HCT116 (cell line): ENCODE results near the gene CFAP46. TPM values are rescaled to one million over a fixed set of nuclear protein-coding genes. Genes with fewer than 3 reads are reported as not detected.

Experiments
- ATAC-seq: fragments of 200-7000 bp; cut with Tn5 transposase; 2 replicates; pipeline ENCODE4 v1.9.1; 2020; ENCODE audit warnings: mild to moderate bottlenecking, moderate library complexity
- BruUV-seq: library from RNA; stranded (reverse); fragments of 400-500 nt; replicated peaks from 2 replicates; lab custom pipeline; 2021; lab: Mats Ljungman, UMichigan
- CTCF ChIA-PET: fragments of 300-600 bp; sonication (Branson Sonifier 250); formaldehyde crosslinking; loops from one replicate; lab custom pipeline; 2021; ENCODE audit warnings: antibody characterized with exemption; lab: Charles Lee
- POLR2A ChIA-PET: fragments of 300-600, 350-600 bp; sonication (Branson Sonifier 250); formaldehyde crosslinking; loops from one replicate; lab custom pipeline; 2021; ENCODE audit warnings: antibody characterized with exemption; lab: Charles Lee
- RAD21 ChIA-PET, 2 experiments: fragments of 300-600 bp; sonication (Branson Sonifier 250); formaldehyde crosslinking; loops; one replicate each; lab custom pipeline; 2023; ENCODE audit warnings: low total read pairs in 2 of 2; ENCODE audit not compliant: uncharacterized antibody in 2 of 2, unreplicated experiment in 2 of 2, low non-redundant PET in 1 of 2; lab: Charles Lee
- DNase-seq: peaks from one replicate; pipeline ENCODE4 v3.0.0-alpha.2; 2010; ENCODE audit warnings: low read depth, low spot score
- H2AFZ ChIP-seq: fragments of 200-600 bp; shearing (Covaris generic), sonication (generic); 2 replicates; pipeline ENCODE4 v1.6.1; 2017; ENCODE audit warnings: low read depth, mixed run types, mixed read lengths, antibody characterized with exemption, low read length; ENCODE audit not compliant: poor library complexity, severe bottlenecking
- H3K27ac ChIP-seq: 2 replicates; pipeline ENCODE4 v1.5.1; 2012; ENCODE audit warnings: low read depth, low read length
- H3K27me3 ChIP-seq: fragments of 200-600 bp; sonication (generic); 2 replicates; pipeline ENCODE4 v1.6.1; 2016; ENCODE audit warnings: mixed run types, low read length, mixed read lengths; ENCODE audit not compliant: insufficient read depth
- H3K36me3 ChIP-seq, 2 experiments: fragments of 200-500 bp in 1 of 2; fragments of 200-600 bp in 1 of 2; sonication (Bioruptor generic) in 1 of 2; sonication (generic) in 1 of 2; 2 replicates each; pipeline versions ENCODE4 v1.5.1 to v1.6.1; 2014 to 2016; ENCODE audit warnings: low read length in 2 of 2, inconsistent platforms in 1 of 2, mixed read lengths in 1 of 2, mixed run types in 1 of 2; ENCODE audit not compliant: insufficient read depth in 2 of 2, control insufficient read depth in 1 of 2
- H3K4me1 ChIP-seq, 2 experiments: fragments of 200-600 bp in 1 of 2; sonication (generic) in 1 of 2; 2 replicates each; pipeline versions ENCODE4 v1.5.1 to v1.6.1; 2012 to 2017; ENCODE audit warnings: low read length in 2 of 2, inconsistent platforms in 1 of 2, mild to moderate bottlenecking in 1 of 2, mixed read lengths in 1 of 2, mixed run types in 1 of 2, moderate library complexity in 1 of 2; ENCODE audit not compliant: insufficient read depth in 2 of 2, control insufficient read depth in 1 of 2
- H3K4me2 ChIP-seq: fragments of 200-600 bp; sonication (generic); 2 replicates; pipeline ENCODE4 v1.6.1; 2017; ENCODE audit warnings: mixed run types, low read length, mixed read lengths
- H3K4me3 ChIP-seq, 2 experiments: fragments of 200-600 bp in 1 of 2; sonication (generic) in 1 of 2; replicated peaks in 1 of 2; 2 replicates each; pipeline ENCODE4 v1.5.1; 2011 to 2016; ENCODE audit warnings: low read length in 2 of 2, control low read depth in 1 of 2, low read depth in 1 of 2, mild to moderate bottlenecking in 1 of 2, mixed read lengths in 1 of 2, mixed run types in 1 of 2
- H3K79me2 ChIP-seq: fragments of 200-600 bp; sonication (generic); 2 replicates; pipeline ENCODE4 v1.6.1; 2017; ENCODE audit warnings: mild to moderate bottlenecking, mixed run types, low read length, moderate library complexity, mixed read lengths; ENCODE audit not compliant: insufficient read depth
- H3K9ac ChIP-seq: fragments of 200-600 bp; sonication (generic); 2 replicates; pipeline ENCODE4 v1.6.1; 2016; ENCODE audit warnings: low read length, mixed read lengths
- H3K9me2 ChIP-seq: fragments of 200-600 bp; sonication (generic), shearing (Covaris generic); 2 replicates; pipeline ENCODE4 v1.6.1; 2017; ENCODE audit warnings: mixed run types, mild to moderate bottlenecking, moderate library complexity; ENCODE audit not compliant: insufficient read depth
- H3K9me3 ChIP-seq, 2 experiments: fragments of 200-500 bp in 1 of 2; fragments of 200-600 bp in 1 of 2; sonication (Bioruptor generic) in 1 of 2; sonication (generic) in 1 of 2; 2 replicates each; pipeline ENCODE4 v1.6.1; 2014 to 2017; ENCODE audit warnings: low read length in 2 of 2, mixed read lengths in 2 of 2, inconsistent platforms in 1 of 2, low read depth in 1 of 2, mild to moderate bottlenecking in 1 of 2, mixed run types in 1 of 2, moderate library complexity in 1 of 2; ENCODE audit not compliant: control insufficient read depth in 1 of 2, insufficient read depth in 1 of 2
- H4K20me1 ChIP-seq: fragments of 200-600 bp; sonication (generic), shearing (Covaris generic); 2 replicates; pipeline ENCODE4 v1.6.1; 2017; ENCODE audit warnings: mixed run types, mild to moderate bottlenecking, moderate library complexity; ENCODE audit not compliant: insufficient read depth
- CBX3 ChIP-seq: IDR thresholded peaks from 2 replicates; pipeline ENCODE4 v1.6.1; 2012; ENCODE audit warnings: low read depth
- CEBPB ChIP-seq: IDR thresholded peaks from 2 replicates; pipeline ENCODE4 v1.6.1; 2012; ENCODE audit warnings: low read depth
- EGR1 ChIP-seq: IDR thresholded peaks from 2 replicates; pipeline ENCODE4 v1.6.1; 2012; ENCODE audit warnings: low read depth
- ELF1 ChIP-seq: IDR thresholded peaks from 2 replicates; pipeline ENCODE4 v1.6.1; 2012; ENCODE audit warnings: low read depth, borderline replicate concordance
- EZH2phosphoT487 ChIP-seq: fragments of 200-600 bp; IDR thresholded peaks from 2 replicates; pipeline ENCODE4 v1.6.1; 2018; ENCODE audit warnings: antibody characterized with exemption, borderline replicate concordance
- FOSL1 ChIP-seq: IDR thresholded peaks from 2 replicates; pipeline ENCODE4 v1.6.1; 2012; ENCODE audit warnings: low read depth
- JUND ChIP-seq: IDR thresholded peaks from 2 replicates; pipeline ENCODE4 v1.6.1; 2012
- POLR2A ChIP-seq: IDR thresholded peaks from 2 replicates; pipeline ENCODE4 v1.7.0; 2011; ENCODE audit warnings: borderline replicate concordance; ENCODE audit not compliant: insufficient read depth, insufficient read length; ENCODE audit errors: extremely low read depth
- RAD21 ChIP-seq: IDR thresholded peaks from 2 replicates; pipeline ENCODE4 v1.6.1; 2012; ENCODE audit warnings: low read depth, mild to moderate bottlenecking
- SIN3A ChIP-seq: IDR thresholded peaks from 2 replicates; pipeline ENCODE4 v1.6.1; 2012; ENCODE audit warnings: low read depth
- SP1 ChIP-seq: IDR thresholded peaks from 2 replicates; pipeline ENCODE4 v1.6.1; 2012; ENCODE audit warnings: low read depth
- TCF7L2 ChIP-seq: IDR thresholded peaks from 2 replicates; pipeline ENCODE4 v1.7.0; 2011; ENCODE audit warnings: borderline replicate concordance, inconsistent platforms; ENCODE audit not compliant: insufficient read depth, insufficient read length; ENCODE audit errors: extremely low read depth
- YY1 ChIP-seq: IDR thresholded peaks from 2 replicates; pipeline ENCODE4 v1.6.1; 2011; ENCODE audit warnings: low read length, low read depth, moderate library complexity, mild to moderate bottlenecking; ENCODE audit not compliant: insufficient replicate concordance; ENCODE audit errors: extremely low read depth
- ZFX ChIP-seq: fragments of 450-650 bp; IDR thresholded peaks from 2 replicates; pipeline ENCODE4 v1.6.1; 2017
- intact Hi-C: fragments of 100-400 bp; cut with micrococcal nuclease; formaldehyde crosslinking; loops from 2 replicates; pipeline ENCODE4 v1.10.0; 2022
- total RNA-seq: library from RNA; stranded (reverse); gene quantifications from one replicate; pipeline ENCODE4 v1.2.1, GENCODE V29; 2021; ENCODE audit not compliant: unreplicated experiment
- TF ChIP-seq, protein P1 (sequence below): IDR thresholded peaks from 2 replicates; pipeline ENCODE4 v1.6.1; 2011; ENCODE audit warnings: mild to moderate bottlenecking, low read length, moderate library complexity; ENCODE audit not compliant: insufficient replicate concordance; ENCODE audit errors: extremely low read depth
- TF ChIP-seq, protein P2 (sequence below): IDR thresholded peaks from 2 replicates; pipeline ENCODE4 v1.6.1; 2012
- TF ChIP-seq, protein P3 (sequence below): IDR thresholded peaks from 2 replicates; pipeline ENCODE4 v1.6.1; 2012; ENCODE audit warnings: low read depth
- TF ChIP-seq, protein P4 (sequence below): IDR thresholded peaks from 2 replicates; pipeline ENCODE4 v1.6.1; 2012

CFAP46 gene
- total RNA-seq, 1 experiment from 2014 or later, result 1.4 TPM

DNA sequence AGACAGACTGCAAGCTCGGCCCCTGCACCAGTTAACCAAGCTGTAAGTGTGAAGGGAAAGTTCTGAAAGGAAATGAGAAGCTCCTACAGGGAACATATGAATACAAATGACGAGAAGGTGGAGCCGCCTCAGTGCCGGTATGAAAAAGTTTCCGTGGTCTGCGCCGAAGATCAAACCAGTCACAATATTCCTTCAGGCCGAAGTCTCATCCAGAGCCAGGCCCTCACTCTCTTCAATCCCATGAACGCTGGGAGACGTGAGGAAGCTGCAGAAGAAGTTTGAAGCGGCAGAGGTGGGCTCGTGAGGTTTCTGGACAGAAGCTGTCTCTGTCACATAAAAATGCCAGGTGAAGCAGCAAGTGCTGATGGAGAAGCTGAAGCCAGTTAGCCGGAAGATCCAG, 71.9 kb downstream of the CFAP46 start:
- Histone ChIP-seq H3K4me2 (no peak overlapping the region), H3K9ac (no peak overlapping the region), H3K27me3 (peaks cover 2% of the 10 kb centered on the region; the same call in 1 of the 2 replicates), H3K9me2 (no peaks in the 10 kb centered on the region), H4K20me1 (no peaks in the 10 kb centered on the region), H3K36me3 (no peaks in the 10 kb centered on the region), H3K27ac (no peak overlapping the region), H3K4me3 (no peak overlapping the region), H3K4me1 (no peaks in the 10 kb centered on the region), H3K9me3 (no peaks in the 10 kb centered on the region), H3K79me2 (no peaks in the 10 kb centered on the region), H2AFZ (no peak overlapping the region)
- ATAC-seq (no peak), DNase-seq (no peak)
- CTCF ChIA-PET, result no interaction called here
- POLR2A ChIA-PET, result no interaction called here
- TF ChIP-seq, protein P1, sequence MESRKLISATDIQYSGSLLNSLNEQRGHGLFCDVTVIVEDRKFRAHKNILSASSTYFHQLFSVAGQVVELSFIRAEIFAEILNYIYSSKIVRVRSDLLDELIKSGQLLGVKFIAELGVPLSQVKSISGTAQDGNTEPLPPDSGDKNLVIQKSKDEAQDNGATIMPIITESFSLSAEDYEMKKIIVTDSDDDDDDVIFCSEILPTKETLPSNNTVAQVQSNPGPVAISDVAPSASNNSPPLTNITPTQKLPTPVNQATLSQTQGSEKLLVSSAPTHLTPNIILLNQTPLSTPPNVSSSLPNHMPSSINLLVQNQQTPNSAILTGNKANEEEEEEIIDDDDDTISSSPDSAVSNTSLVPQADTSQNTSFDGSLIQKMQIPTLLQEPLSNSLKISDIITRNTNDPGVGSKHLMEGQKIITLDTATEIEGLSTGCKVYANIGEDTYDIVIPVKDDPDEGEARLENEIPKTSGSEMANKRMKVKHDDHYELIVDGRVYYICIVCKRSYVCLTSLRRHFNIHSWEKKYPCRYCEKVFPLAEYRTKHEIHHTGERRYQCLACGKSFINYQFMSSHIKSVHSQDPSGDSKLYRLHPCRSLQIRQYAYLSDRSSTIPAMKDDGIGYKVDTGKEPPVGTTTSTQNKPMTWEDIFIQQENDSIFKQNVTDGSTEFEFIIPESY, result no peak
- TF ChIP-seq FOSL1 (no peak), CBX3 (no peak), YY1 (no peak), ELF1 (no peak), SIN3A (no peak), POLR2A (no peak), RAD21 (no peak), SP1 (no peak), ZFX (no peak), EGR1 (no peak), EZH2phosphoT487 (no peak), TCF7L2 (no peak), CEBPB (no peak), JUND (no peak)
- TF ChIP-seq, protein P2, sequence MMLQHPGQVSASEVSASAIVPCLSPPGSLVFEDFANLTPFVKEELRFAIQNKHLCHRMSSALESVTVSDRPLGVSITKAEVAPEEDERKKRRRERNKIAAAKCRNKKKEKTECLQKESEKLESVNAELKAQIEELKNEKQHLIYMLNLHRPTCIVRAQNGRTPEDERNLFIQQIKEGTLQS, result no peak
- TF ChIP-seq, protein P3, sequence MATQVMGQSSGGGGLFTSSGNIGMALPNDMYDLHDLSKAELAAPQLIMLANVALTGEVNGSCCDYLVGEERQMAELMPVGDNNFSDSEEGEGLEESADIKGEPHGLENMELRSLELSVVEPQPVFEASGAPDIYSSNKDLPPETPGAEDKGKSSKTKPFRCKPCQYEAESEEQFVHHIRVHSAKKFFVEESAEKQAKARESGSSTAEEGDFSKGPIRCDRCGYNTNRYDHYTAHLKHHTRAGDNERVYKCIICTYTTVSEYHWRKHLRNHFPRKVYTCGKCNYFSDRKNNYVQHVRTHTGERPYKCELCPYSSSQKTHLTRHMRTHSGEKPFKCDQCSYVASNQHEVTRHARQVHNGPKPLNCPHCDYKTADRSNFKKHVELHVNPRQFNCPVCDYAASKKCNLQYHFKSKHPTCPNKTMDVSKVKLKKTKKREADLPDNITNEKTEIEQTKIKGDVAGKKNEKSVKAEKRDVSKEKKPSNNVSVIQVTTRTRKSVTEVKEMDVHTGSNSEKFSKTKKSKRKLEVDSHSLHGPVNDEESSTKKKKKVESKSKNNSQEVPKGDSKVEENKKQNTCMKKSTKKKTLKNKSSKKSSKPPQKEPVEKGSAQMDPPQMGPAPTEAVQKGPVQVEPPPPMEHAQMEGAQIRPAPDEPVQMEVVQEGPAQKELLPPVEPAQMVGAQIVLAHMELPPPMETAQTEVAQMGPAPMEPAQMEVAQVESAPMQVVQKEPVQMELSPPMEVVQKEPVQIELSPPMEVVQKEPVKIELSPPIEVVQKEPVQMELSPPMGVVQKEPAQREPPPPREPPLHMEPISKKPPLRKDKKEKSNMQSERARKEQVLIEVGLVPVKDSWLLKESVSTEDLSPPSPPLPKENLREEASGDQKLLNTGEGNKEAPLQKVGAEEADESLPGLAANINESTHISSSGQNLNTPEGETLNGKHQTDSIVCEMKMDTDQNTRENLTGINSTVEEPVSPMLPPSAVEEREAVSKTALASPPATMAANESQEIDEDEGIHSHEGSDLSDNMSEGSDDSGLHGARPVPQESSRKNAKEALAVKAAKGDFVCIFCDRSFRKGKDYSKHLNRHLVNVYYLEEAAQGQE, result no peak
- TF ChIP-seq, protein P4, sequence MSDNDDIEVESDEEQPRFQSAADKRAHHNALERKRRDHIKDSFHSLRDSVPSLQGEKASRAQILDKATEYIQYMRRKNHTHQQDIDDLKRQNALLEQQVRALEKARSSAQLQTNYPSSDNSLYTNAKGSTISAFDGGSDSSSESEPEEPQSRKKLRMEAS, result no peak
- no TSS peak for BruUV-seq
- intact Hi-C loops, result no loop called here
- RAD21 ChIA-PET, result no interaction called here
